Activated B cell treated with CpG ODN at 0.5 μM for 24 hours (primary cell): Measurements from ENCODE around the gene MRPS33. TPM values are rescaled to one million over a fixed set of nuclear protein-coding genes. Genes with fewer than 3 reads are reported as not detected.

Experiments
- ATAC-seq: fragments of 200-7000 bp; cut with Tn5 transposase; one replicate; pipeline ENCODE4 v1.10.0; 2021; ENCODE audit warnings: low read depth, mild to moderate bottlenecking, moderate library complexity
- CTCF ChIA-PET: fragments of 350-600 bp; sonication (Branson Sonifier 250); formaldehyde crosslinking; loops from one replicate; lab custom pipeline; 2021; ENCODE audit warnings: antibody characterized with exemption; lab: Charles Lee
- POLR2A ChIA-PET: fragments of 350-600 bp; sonication (Branson Sonifier 250); formaldehyde crosslinking; loops from one replicate; lab custom pipeline; 2021; ENCODE audit warnings: antibody characterized with exemption; lab: Charles Lee
- DNase-seq: peaks from one replicate; pipeline ENCODE4 v3.0.0; 2022
- H3K27ac Mint-ChIP-seq: one replicate; pipeline ENCODE4 v1.8.0; 2020; ENCODE audit warnings: mixed read lengths
- H3K27me3 Mint-ChIP-seq: one replicate; pipeline ENCODE4 v1.8.0; 2021; ENCODE audit warnings: mixed read lengths
- H3K36me3 Mint-ChIP-seq: one replicate; pipeline ENCODE4 v1.8.0; 2021; ENCODE audit warnings: low read depth, mixed read lengths
- H3K4me1 Mint-ChIP-seq: one replicate; pipeline ENCODE4 v1.8.0; 2021; ENCODE audit warnings: mixed read lengths
- H3K4me3 Mint-ChIP-seq: one replicate; pipeline ENCODE4 v1.8.0; 2020; ENCODE audit warnings: mild to moderate bottlenecking, mixed read lengths
- H3K9me3 Mint-ChIP-seq: one replicate; pipeline ENCODE4 v1.8.0; 2020; ENCODE audit warnings: mixed read lengths
- intact Hi-C: fragments of 100-400 bp; cut with micrococcal nuclease; formaldehyde crosslinking; loops from one replicate; pipeline ENCODE4 v1.15.1; 2024
- total RNA-seq: library from RNA; stranded (reverse); gene quantifications from 2 replicates; pipeline ENCODE4 v1.2.3, GENCODE V29; 2022
- TF ChIP-seq, protein P1 (sequence below): fragments of 200-600 bp; IDR thresholded peaks from one replicate; pipeline ENCODE4 v1.8.0; 2022; ENCODE audit warnings: antibody characterized with exemption, mild to moderate bottlenecking

MRPS33 gene
- total RNA-seq, 1 donor from 2014 or later: 37.5 TPM

DNA sequence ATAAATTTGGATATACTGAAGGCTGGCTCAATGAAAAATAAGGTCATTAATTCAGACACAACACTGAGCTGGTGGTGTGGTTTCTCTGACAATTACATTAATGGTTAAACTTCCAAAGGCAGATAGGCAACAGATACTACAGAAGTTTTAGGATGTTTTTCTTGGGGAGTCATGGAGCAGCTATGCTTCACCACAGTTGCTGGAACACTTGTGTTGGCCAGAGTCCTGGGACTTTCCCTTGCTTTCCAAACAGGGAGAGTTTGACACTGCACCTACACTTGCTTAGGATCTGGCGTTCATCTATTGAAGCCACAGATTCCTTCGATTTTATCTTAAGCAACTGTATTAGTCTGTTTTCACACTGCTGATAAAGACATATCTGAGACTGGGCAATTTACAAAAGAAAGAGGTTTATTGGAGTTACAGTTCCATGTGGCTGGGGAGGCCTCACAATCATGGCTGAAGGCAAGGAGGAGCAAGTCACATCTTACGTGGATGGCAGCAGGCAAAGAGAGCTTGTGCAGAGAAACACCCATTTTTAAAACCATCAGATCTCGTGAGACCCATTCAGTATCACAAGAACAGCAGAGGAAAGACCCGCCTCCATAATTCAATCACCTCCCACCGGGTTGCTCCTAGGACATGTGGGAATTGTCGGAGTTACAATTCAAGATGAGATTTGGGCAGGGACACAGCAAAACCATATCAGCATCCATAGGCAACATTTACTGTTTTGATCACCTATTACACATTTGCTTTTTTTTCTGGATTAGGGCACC, 31.3 kb upstream of the MRPS33 start:
- CTCF ChIA-PET: no interaction called here
- Mint-ChIP-seq H3K27ac (no peak overlapping the region), H3K4me3 (no peak overlapping the region), H3K27me3 (peaks cover 24% of the 10 kb centered on the region), H3K4me1 (no peaks in the 10 kb centered on the region), H3K9me3 (no peaks in the 10 kb centered on the region), H3K36me3 (no peaks in the 10 kb centered on the region)
- ATAC-seq: no peak
- TF ChIP-seq, protein P1, sequence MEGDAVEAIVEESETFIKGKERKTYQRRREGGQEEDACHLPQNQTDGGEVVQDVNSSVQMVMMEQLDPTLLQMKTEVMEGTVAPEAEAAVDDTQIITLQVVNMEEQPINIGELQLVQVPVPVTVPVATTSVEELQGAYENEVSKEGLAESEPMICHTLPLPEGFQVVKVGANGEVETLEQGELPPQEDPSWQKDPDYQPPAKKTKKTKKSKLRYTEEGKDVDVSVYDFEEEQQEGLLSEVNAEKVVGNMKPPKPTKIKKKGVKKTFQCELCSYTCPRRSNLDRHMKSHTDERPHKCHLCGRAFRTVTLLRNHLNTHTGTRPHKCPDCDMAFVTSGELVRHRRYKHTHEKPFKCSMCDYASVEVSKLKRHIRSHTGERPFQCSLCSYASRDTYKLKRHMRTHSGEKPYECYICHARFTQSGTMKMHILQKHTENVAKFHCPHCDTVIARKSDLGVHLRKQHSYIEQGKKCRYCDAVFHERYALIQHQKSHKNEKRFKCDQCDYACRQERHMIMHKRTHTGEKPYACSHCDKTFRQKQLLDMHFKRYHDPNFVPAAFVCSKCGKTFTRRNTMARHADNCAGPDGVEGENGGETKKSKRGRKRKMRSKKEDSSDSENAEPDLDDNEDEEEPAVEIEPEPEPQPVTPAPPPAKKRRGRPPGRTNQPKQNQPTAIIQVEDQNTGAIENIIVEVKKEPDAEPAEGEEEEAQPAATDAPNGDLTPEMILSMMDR: no peak
- POLR2A ChIA-PET: no interaction called here
- intact Hi-C loops: no loop called here
- no peak for DNase-seq

- ChIA-PET POLR2A (no interaction called here), CTCF (no interaction called here)
- H3K27ac Mint-ChIP-seq: no peak overlapping the region
- no peaks in the 10 kb centered on the region for H3K9me3 Mint-ChIP-seq
- H3K36me3 Mint-ChIP-seq: no peaks in the 10 kb centered on the region
- DNase-seq: no peak
- intact Hi-C loops: no loop called here
- no peaks in the 10 kb centered on the region for H3K4me1 Mint-ChIP-seq
- no peak overlapping the region for H3K4me3 Mint-ChIP-seq
- H3K27me3 Mint-ChIP-seq: peaks cover 23% of the 10 kb centered on the region
- TF ChIP-seq, protein P1: no peak
- ATAC-seq: no peak
These were observed 30.5 kb upstream of the MRPS33 start for GRCh38 chr7:141045126-141045841.

DNA sequence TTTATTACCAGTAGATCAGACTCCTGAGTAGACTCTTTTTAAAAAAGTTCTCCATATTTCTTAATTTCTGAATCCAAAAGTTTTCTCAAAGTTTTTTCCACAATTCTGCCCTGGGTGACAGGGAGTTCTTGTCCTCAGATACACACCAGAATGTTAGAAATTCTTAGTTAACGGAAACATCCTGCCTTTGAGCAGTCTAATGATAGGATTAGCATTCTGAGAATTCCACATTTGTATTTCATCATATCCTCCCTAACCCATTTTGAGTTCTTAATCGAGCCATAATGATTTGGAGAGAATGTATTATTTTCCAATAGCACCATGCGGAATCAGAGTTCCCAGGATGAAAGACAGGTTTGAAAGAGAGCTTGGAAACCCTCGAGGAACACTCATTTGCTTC, 28.9 kb upstream of the MRPS33 start:
- ChIA-PET CTCF (no interaction called here), POLR2A (no interaction called here)
- Mint-ChIP-seq H3K9me3 (no peaks in the 10 kb centered on the region), H3K4me3 (no peak overlapping the region), H3K27me3 (peaks cover 24% of the 10 kb centered on the region), H3K36me3 (no peaks in the 10 kb centered on the region), H3K4me1 (no peaks in the 10 kb centered on the region), H3K27ac (no peak overlapping the region)
- intact Hi-C loops: no loop called here
- DNase-seq: no peak
- TF ChIP-seq, protein P1: no peak
- no peak for ATAC-seq

GRCh38 chr7:141042222-141043193, 27.8 kb upstream of the MRPS33 start:
- ATAC-seq (no peak), DNase-seq (no peak)
- no peaks in the 10 kb centered on the region for H3K36me3 Mint-ChIP-seq
- CTCF ChIA-PET: no interaction called here
- intact Hi-C loops: no loop called here
- peaks cover 21% of the 10 kb centered on the region for H3K27me3 Mint-ChIP-seq
- H3K4me1 Mint-ChIP-seq: no peaks in the 10 kb centered on the region
- POLR2A ChIA-PET: no interaction called here
- no peaks in the 10 kb centered on the region for H3K9me3 Mint-ChIP-seq
- H3K4me3 Mint-ChIP-seq: no peak overlapping the region
- no peak overlapping the region for H3K27ac Mint-ChIP-seq
- TF ChIP-seq, protein P1: no peak
